HepG2 (cell line): ENCODE measurements around the gene UNC93A. TPM values are rescaled to one million over a fixed set of nuclear protein-coding genes. Genes with fewer than 3 reads are reported as not detected.
A peak's percentile ranks its signal among the peaks of the same experiment; 100 is the strongest.

Experiments
- ARNTL ChIP-seq: sonication (generic); formaldehyde crosslinking; IDR thresholded peaks from 2 replicates; pipeline ENCODE4 v1.4.0; 2020; ENCODE audit warnings: mild to moderate bottlenecking, missing genetic modification reagents
- CHCHD3 ChIP-seq: sonication (generic); formaldehyde crosslinking; IDR thresholded peaks from 2 replicates; pipeline ENCODE4 v1.8.0; 2022; ENCODE audit warnings: mild to moderate bottlenecking, missing genetic modification reagents, moderate library complexity
- CREB1 ChIP-seq, 2 experiments: fragments of 450-650 bp in 1 of 2; IDR thresholded peaks; 2 replicates each; pipeline ENCODE4 v1.6.1; 2016 to 2017; ENCODE audit warnings: control low read depth in 1 of 2, mild to moderate bottlenecking in 1 of 2, missing compliant biosample characterization in 1 of 2, missing genetic modification characterization in 1 of 2
- HIC2 ChIP-seq: sonication (generic); formaldehyde crosslinking; IDR thresholded peaks from 2 replicates; pipeline ENCODE4 v1.9.0; 2022; ENCODE audit warnings: low read depth, missing genetic modification reagents
- HMGXB4 ChIP-seq, 2 experiments: sonication (generic) in 1 of 2; formaldehyde crosslinking in 1 of 2; IDR thresholded peaks; 2 replicates each; pipeline versions ENCODE4 v1.4.0 to v1.6.1; 2018 to 2020; ENCODE audit warnings: missing genetic modification reagents in 2 of 2, borderline replicate concordance in 1 of 2, low read depth in 1 of 2, mild to moderate bottlenecking in 1 of 2, missing biosample characterization in 1 of 2
- KLF16 ChIP-seq, 2 experiments: sonication (generic) in 1 of 2; formaldehyde crosslinking in 1 of 2; IDR thresholded peaks; 2 replicates each; pipeline versions ENCODE4 v1.6.1 to v1.8.0; 2016 to 2023; ENCODE audit warnings: missing genetic modification reagents in 2 of 2, missing compliant biosample characterization in 1 of 2
- NAIF1 ChIP-seq: sonication (generic); formaldehyde crosslinking; IDR thresholded peaks from 2 replicates; pipeline ENCODE4 v1.5.0; 2020; ENCODE audit warnings: mild to moderate bottlenecking, missing genetic modification reagents, borderline replicate concordance
- NBN ChIP-seq: fragments of 450-650 bp; conservative IDR thresholded peaks from 2 replicates; pipeline ENCODE4 v1.6.1; 2017
- PATZ1 ChIP-seq: sonication (generic); formaldehyde crosslinking; IDR thresholded peaks from 2 replicates; pipeline ENCODE4 v1.4.0; 2020; ENCODE audit warnings: missing genetic modification reagents
- POGZ ChIP-seq: sonication (generic); formaldehyde crosslinking; IDR thresholded peaks from 2 replicates; pipeline ENCODE4 v1.4.0; 2020; ENCODE audit warnings: mild to moderate bottlenecking, missing genetic modification reagents
- PPARG ChIP-seq: conservative IDR thresholded peaks from 2 replicates; pipeline ENCODE4 v1.6.1; 2016; ENCODE audit warnings: missing biosample characterization, missing genetic modification reagents
- SP1 ChIP-seq, 2 experiments: fragments of 450-650 bp in 1 of 2; sonication (generic) in 1 of 2; formaldehyde crosslinking in 1 of 2; IDR thresholded peaks; 2 replicates each; pipeline versions ENCODE4 v1.4.0 to v1.6.1; 2016 to 2020; ENCODE audit warnings: missing genetic modification reagents in 1 of 2
- TCF7L2 ChIP-seq: IDR thresholded peaks from 2 replicates; pipeline ENCODE4 v1.6.1; 2011; ENCODE audit warnings: mild to moderate bottlenecking, low read depth, low read length, moderate library complexity
- ZMYM4 ChIP-seq: sonication (generic); formaldehyde crosslinking; IDR thresholded peaks from 2 replicates; pipeline ENCODE4 v1.8.1; 2023; ENCODE audit warnings: mild to moderate bottlenecking, missing genetic modification reagents
- ZNF205 ChIP-seq: IDR thresholded peaks from 2 replicates; pipeline ENCODE4 v1.6.1; 2018; ENCODE audit warnings: missing biosample characterization, missing genetic modification reagents
- ZNF24 ChIP-seq: fragments of 450-650 bp; IDR thresholded peaks from 2 replicates; pipeline ENCODE4 v1.6.1; 2017; ENCODE audit warnings: antibody characterized with exemption, mild to moderate bottlenecking
- ZNF547 ChIP-seq: sonication (generic); formaldehyde crosslinking; IDR thresholded peaks from 2 replicates; pipeline ENCODE4 v1.5.1; 2020; ENCODE audit warnings: mild to moderate bottlenecking, missing genetic modification reagents
- ZXDC ChIP-seq: sonication (generic); formaldehyde crosslinking; IDR thresholded peaks from 2 replicates; pipeline ENCODE4 v1.5.0; 2020; ENCODE audit warnings: mild to moderate bottlenecking, missing genetic modification reagents
- polyA plus RNA-seq, 8 experiments: library from polyadenylated mRNA; depleted of rRNA in 3 of 8; stranded (reverse) in 7 of 8; unstranded in 1 of 8; fragments of >200 nt; fragmentation: Illumina TruSeq in 4 of 8; extraction: Trizol in 4 of 8; gene quantifications; 2 replicates each; pipeline versions ENCODE4 v1.2.1 to v1.2.3, GENCODE V29; 2011 to 2016; ENCODE audit warnings: low read depth in 4 of 8, missing spikeins in 1 of 8, mixed read lengths in 1 of 8; ENCODE audit not compliant: insufficient read depth in 1 of 8
- total RNA-seq, 5 experiments: library from RNA; depleted of rRNA; stranded (reverse); fragments of >200 nt; fragmentation: Illumina TruSeq; extraction: Trizol; gene quantifications; 2 replicates each; pipeline ENCODE4 v1.2.3, GENCODE V29; 2016; ENCODE audit warnings: low read depth in 1 of 5
- TF ChIP-seq, protein P1 (sequence below): sonication (generic); formaldehyde crosslinking; conservative IDR thresholded peaks from 2 replicates; pipeline ENCODE4 v1.4.0; 2020; ENCODE audit warnings: missing genetic modification reagents

Gene UNC93A
- total and polyA plus RNA-seq, 2 of the 13 experiments (the other 11 are each of a cell fraction or from before 2014, with no cell fraction given) = 11.0 to 42.7 TPM

DNA sequence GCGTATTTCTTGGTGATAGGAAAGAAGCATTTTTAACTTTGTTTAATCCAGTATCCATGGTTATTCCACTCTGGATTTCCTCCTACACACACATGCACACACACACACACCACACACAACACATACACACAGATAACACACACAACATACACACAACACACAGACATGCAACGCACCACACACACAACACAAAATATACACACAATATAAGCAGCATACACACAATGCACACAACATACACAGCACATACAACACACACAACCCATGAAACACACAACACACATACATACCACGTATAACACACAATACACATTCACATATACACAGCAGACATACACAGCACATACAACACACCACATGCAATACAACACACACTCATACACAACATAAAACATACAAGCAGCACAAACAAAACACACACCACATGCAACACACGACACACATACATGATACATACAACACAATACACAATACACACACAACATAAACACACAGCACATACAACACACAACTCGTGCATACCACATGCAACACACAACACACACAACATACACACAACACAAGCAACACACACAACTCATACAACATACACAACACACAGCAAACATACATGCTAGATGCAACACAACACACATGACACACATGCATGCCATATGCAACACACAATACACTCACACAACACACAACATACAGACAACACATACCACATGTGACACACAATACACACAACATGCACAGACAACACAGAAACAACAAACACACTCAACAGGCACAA, 46.7 kb downstream of the UNC93A start (continued):
- TF ChIP-seq ZXDC (CRISPR knock-in tag) = no peak
- no peak for TF ChIP-seq NAIF1 (CRISPR knock-in tag)
- TF ChIP-seq CREB1 (IDR thresholded peaks at IDR 0.05) = peak; percentile 15; the same call in 1 of the 2 replicates
- no peak for TF ChIP-seq CREB1 (CRISPR knock-in tag; IDR thresholded peaks at IDR 0.05)
- no peak for TF ChIP-seq HMGXB4 (CRISPR knock-in tag; IDR thresholded peaks at IDR 0.05; ENCODE audit: borderline replicate concordance in 1 of 2, low read depth in 1 of 2)
- no peak for TF ChIP-seq ARNTL (CRISPR knock-in tag)
- TF ChIP-seq NBN = no peak; the same call in 1 of the 2 replicates
- no peak for TF ChIP-seq POGZ (CRISPR knock-in tag)
- TF ChIP-seq CHCHD3 = no peak
- 0 out of 2 replicates have a peak, but pooled peaks have one; percentile 14 for TF ChIP-seq ZMYM4
- no peak for TF ChIP-seq TCF7L2
- TF ChIP-seq ZNF547 (CRISPR knock-in tag) = no peak
- no peak for TF ChIP-seq KLF16 (CRISPR knock-in tag; IDR thresholded peaks at IDR 0.05)
- no peak for TF ChIP-seq ZNF24
- TF ChIP-seq PATZ1 (CRISPR knock-in tag) = no peak
- TF ChIP-seq PPARG (CRISPR knock-in tag) = no peak
- no peak for TF ChIP-seq HIC2 (CRISPR knock-in tag)
- TF ChIP-seq SP1 (IDR thresholded peaks at IDR 0.05) = no peak
- 0 out of 2 replicates have a peak, but pooled peaks have one; percentile 37 for TF ChIP-seq SP1 (CRISPR knock-in tag; IDR thresholded peaks at IDR 0.05)
- no peak for TF ChIP-seq ZNF205 (CRISPR knock-in tag)
- TF ChIP-seq, protein P1, sequence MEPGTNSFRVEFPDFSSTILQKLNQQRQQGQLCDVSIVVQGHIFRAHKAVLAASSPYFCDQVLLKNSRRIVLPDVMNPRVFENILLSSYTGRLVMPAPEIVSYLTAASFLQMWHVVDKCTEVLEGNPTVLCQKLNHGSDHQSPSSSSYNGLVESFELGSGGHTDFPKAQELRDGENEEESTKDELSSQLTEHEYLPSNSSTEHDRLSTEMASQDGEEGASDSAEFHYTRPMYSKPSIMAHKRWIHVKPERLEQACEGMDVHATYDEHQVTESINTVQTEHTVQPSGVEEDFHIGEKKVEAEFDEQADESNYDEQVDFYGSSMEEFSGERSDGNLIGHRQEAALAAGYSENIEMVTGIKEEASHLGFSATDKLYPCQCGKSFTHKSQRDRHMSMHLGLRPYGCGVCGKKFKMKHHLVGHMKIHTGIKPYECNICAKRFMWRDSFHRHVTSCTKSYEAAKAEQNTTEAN = no peak
